KMS-11 (cell line): Measurements from ENCODE around the gene TTC21A.

ENCODE experiments used
- H2AFZ ChIP-seq: fragments of 200-600 bp; sonication (generic); 2 replicates; pipeline ENCODE4 v1.6.1; 2016; ENCODE audit warnings: antibody characterized with exemption, mixed run types, low read depth
- H3K27ac ChIP-seq: fragments of 200-600 bp; sonication (generic); 2 replicates; pipeline ENCODE4 v1.6.1; 2016; ENCODE audit warnings: mild to moderate bottlenecking, mixed run types
- H3K27me3 ChIP-seq: fragments of 200-600 bp; sonication (generic); 2 replicates; pipeline ENCODE4 v1.6.1; 2017; ENCODE audit warnings: mild to moderate bottlenecking, low read depth, mixed run types, moderate library complexity; ENCODE audit not compliant: insufficient read depth
- H3K36me3 ChIP-seq: fragments of 200-600 bp; sonication (generic); 2 replicates; pipeline ENCODE4 v1.6.1; 2017; ENCODE audit warnings: mild to moderate bottlenecking, mixed run types; ENCODE audit not compliant: insufficient read depth
- H3K4me1 ChIP-seq: fragments of 200-600 bp; sonication (generic); 2 replicates; pipeline ENCODE4 v1.6.1; 2016; ENCODE audit warnings: mild to moderate bottlenecking, low read depth, mixed run types; ENCODE audit not compliant: poor library complexity, severe bottlenecking
- H3K4me2 ChIP-seq: fragments of 200-600 bp; sonication (generic); 2 replicates; pipeline ENCODE4 v1.7.0; 2016; ENCODE audit warnings: mild to moderate bottlenecking, mixed run types
- H3K4me3 ChIP-seq: fragments of 200-600 bp; sonication (generic); IDR thresholded peaks from 2 replicates; pipeline ENCODE4 v1.6.1; 2017; ENCODE audit warnings: low read depth, low read length, mixed read lengths; ENCODE audit not compliant: insufficient read depth
- H3K79me2 ChIP-seq: fragments of 200-600 bp; sonication (generic); 2 replicates; pipeline ENCODE4 v1.6.1; 2016; ENCODE audit warnings: low read depth, mixed run types; ENCODE audit not compliant: insufficient read depth
- H3K9ac ChIP-seq: fragments of 200-600 bp; sonication (generic); 2 replicates; pipeline ENCODE4 v1.6.1; 2016; ENCODE audit warnings: mild to moderate bottlenecking, mixed run types
- H4K20me1 ChIP-seq: fragments of 200-600 bp; sonication (generic); 2 replicates; pipeline ENCODE4 v1.6.1; 2016; ENCODE audit warnings: mild to moderate bottlenecking, mixed run types; ENCODE audit not compliant: insufficient read depth
- CTCF ChIP-seq: fragments of 200-600 bp; sonication (generic); conservative IDR thresholded peaks from 2 replicates; pipeline ENCODE4 v1.6.1; 2017; ENCODE audit warnings: low read depth, mild to moderate bottlenecking, antibody characterized with exemption, low read length, moderate library complexity, mixed read lengths

TTC21A gene

GRCh38 chr3:39153977-39154279, 46.4 kb downstream of the TTC21A start:
- no peak overlapping the region for H2AFZ ChIP-seq
- no peak overlapping the region for H3K27ac ChIP-seq
- H3K4me3 ChIP-seq: no peak overlapping the region
- TF ChIP-seq CTCF: no peak
- no peak overlapping the region for H3K4me2 ChIP-seq
- H3K36me3 ChIP-seq: no peaks in the 10 kb centered on the region
- H3K9ac ChIP-seq: no peak overlapping the region
- H3K4me1 ChIP-seq: peaks cover 24% of the 10 kb centered on the region
- peaks cover 6% of the 10 kb centered on the region; the same call in 1 of the 2 replicates for H3K79me2 ChIP-seq
- H4K20me1 ChIP-seq: no peaks in the 10 kb centered on the region
- H3K27me3 ChIP-seq: no peaks in the 10 kb centered on the region

GRCh38 chr3:39154280-39155021, 47.0 kb downstream of the TTC21A start:
- no peak overlapping the region for H2AFZ ChIP-seq
- peaks cover 22% of the 10 kb centered on the region for H3K4me1 ChIP-seq
- H3K36me3 ChIP-seq: no peaks in the 10 kb centered on the region
- H3K27ac ChIP-seq: no peak overlapping the region
- no peak for TF ChIP-seq CTCF
- H4K20me1 ChIP-seq: no peaks in the 10 kb centered on the region
- H3K4me2 ChIP-seq: no peak overlapping the region
- no peak overlapping the region for H3K9ac ChIP-seq
- H3K27me3 ChIP-seq: no peaks in the 10 kb centered on the region
- H3K4me3 ChIP-seq: no peak overlapping the region
- peaks cover 6% of the 10 kb centered on the region; the same call in 1 of the 2 replicates for H3K79me2 ChIP-seq

- Histone ChIP-seq H2AFZ (no peak overlapping the region), H3K4me3 (no peak overlapping the region), H3K79me2 (no peaks in the 10 kb centered on the region), H3K27ac (no peak overlapping the region), H3K9ac (no peak overlapping the region), H3K4me1 (peaks cover 5% of the 10 kb centered on the region), H3K4me2 (no peak overlapping the region), H3K27me3 (no peaks in the 10 kb centered on the region), H4K20me1 (no peaks in the 10 kb centered on the region), H3K36me3 (no peaks in the 10 kb centered on the region)
- TF ChIP-seq CTCF: no peak
These were observed 48.9 kb downstream of the TTC21A start for GRCh38 chr3:39156421-39156820.

GRCh38 chr3:39157359-39157758, 49.9 kb downstream of the TTC21A start:
- no peak overlapping the region for H3K9ac ChIP-seq
- H3K79me2 ChIP-seq: no peaks in the 10 kb centered on the region
- no peaks in the 10 kb centered on the region for H3K36me3 ChIP-seq
- H3K4me3 ChIP-seq: no peak overlapping the region
- no peaks in the 10 kb centered on the region for H3K27me3 ChIP-seq
- no peaks in the 10 kb centered on the region for H4K20me1 ChIP-seq
- no peak overlapping the region for H2AFZ ChIP-seq
- no peak overlapping the region for H3K4me2 ChIP-seq
- H3K27ac ChIP-seq: no peak overlapping the region
- H3K4me1 ChIP-seq: no peaks in the 10 kb centered on the region
- TF ChIP-seq CTCF: no peak
